ENCODE results near the gene TRIM33.

TRIM33 gene

GRCh38 chr1:114346480-114347029, 164.4 kb downstream of the TRIM33 start:
- DNase-seq: peak; percentile 78

GRCh38 chr1:114345930-114346479, 165.0 kb downstream of the TRIM33 start:
- peak; percentile 20 for DNase-seq

- DNase-seq: no peak
These were observed 166.3 kb downstream of the TRIM33 start for GRCh38 chr1:114344656-114345055.
